Measurements from ENCODE around the gene CENPS.
"Not testable (repeated sequence)": the region's sequence is repeated elsewhere in the genome, so short reads cannot be mapped to it uniquely, and the experiment has no call there.

Gene CENPS

GRCh38 chr1:10456048-10456447 is 25.8 kb downstream of the CENPS start:
- DNase-seq: no peak

GRCh38 chr1:10456661-10457060 is 26.4 kb downstream of the CENPS start:
- no peak for DNase-seq

- not testable (repeated sequence) for DNase-seq
Measured at GRCh38 chr1:10457462-10457861, 27.2 kb downstream of the CENPS start.

- no peak for DNase-seq
Measured at GRCh38 chr1:10457875-10458274, 27.6 kb downstream of the CENPS start.

- DNase-seq: no peak
Measured at GRCh38 chr1:10459184-10459583, 29.0 kb downstream of the CENPS start.

GRCh38 chr1:10467078-10467477 is 36.8 kb downstream of the CENPS start:
- DNase-seq: no peak

GRCh38 chr1:10470043-10470442 is 39.8 kb downstream of the CENPS start:
- no peak for DNase-seq

- DNase-seq: no peak
Measured at GRCh38 chr1:10471411-10472219, 41.4 kb downstream of the CENPS start.

GRCh38 chr1:10472220-10473144 is 42.2 kb downstream of the CENPS start, which contains the start of gene DFFA:
TSS of gene DFFA (minus strand) at chr1:10472529. CDS start at chr1:10472458, 71 bp downstream.
- DNase-seq: peak; percentile 91 to 96

- DNase-seq: no peak
Measured at GRCh38 chr1:10473145-10473765, 43.0 kb downstream of the CENPS start.

- not testable (repeated sequence) for DNase-seq
Measured at GRCh38 chr1:10474309-10474612, 44.0 kb downstream of the CENPS start.

GRCh38 chr1:10474613-10475507 is 44.6 kb downstream of the CENPS start, which contains the start of gene PEX14:
TSS of gene PEX14 (plus strand) at chr1:10474950. CDS start at chr1:10474967, 17 bp downstream.
- peak; percentile 82 to 85 for DNase-seq

- DNase-seq: peak in 1 of 2 donors; percentile 2
Measured at GRCh38 chr1:10475510-10475909, 45.3 kb downstream of the CENPS start.

- DNase-seq: no peak
Measured at GRCh38 chr1:10479296-10479695, 49.1 kb downstream of the CENPS start.

- DNase-seq: no peak
Measured at GRCh38 chr1:10480614-10481013, 50.4 kb downstream of the CENPS start.

- DNase-seq: peak; percentile 82 to 97
Measured at GRCh38 chr1:10484521-10484920, 54.3 kb downstream of the CENPS start.

GRCh38 chr1:10489291-10490055 is 59.2 kb downstream of the CENPS start:
- DNase-seq: no peak

- no peak for DNase-seq
Measured at GRCh38 chr1:10490286-10490970, 60.2 kb downstream of the CENPS start.

All from inflammatory macrophage treated with lipopolysaccharide for 1 hour (primary cell).